Activated naive CD4-positive, alpha-beta T cell treated with Interleukin-2 at 50 U/mL for 16 hours (primary cell): Measurements from ENCODE around the gene FBXW11.
"Not testable (repeated sequence)": the region's sequence is repeated elsewhere in the genome, so short reads cannot be mapped to it uniquely, and the experiment has no call there.

Source experiments
- DNase-seq: peaks from one replicate; pipeline ENCODE4 v3.0.0-alpha.2; 2020

FBXW11 gene

DNA sequence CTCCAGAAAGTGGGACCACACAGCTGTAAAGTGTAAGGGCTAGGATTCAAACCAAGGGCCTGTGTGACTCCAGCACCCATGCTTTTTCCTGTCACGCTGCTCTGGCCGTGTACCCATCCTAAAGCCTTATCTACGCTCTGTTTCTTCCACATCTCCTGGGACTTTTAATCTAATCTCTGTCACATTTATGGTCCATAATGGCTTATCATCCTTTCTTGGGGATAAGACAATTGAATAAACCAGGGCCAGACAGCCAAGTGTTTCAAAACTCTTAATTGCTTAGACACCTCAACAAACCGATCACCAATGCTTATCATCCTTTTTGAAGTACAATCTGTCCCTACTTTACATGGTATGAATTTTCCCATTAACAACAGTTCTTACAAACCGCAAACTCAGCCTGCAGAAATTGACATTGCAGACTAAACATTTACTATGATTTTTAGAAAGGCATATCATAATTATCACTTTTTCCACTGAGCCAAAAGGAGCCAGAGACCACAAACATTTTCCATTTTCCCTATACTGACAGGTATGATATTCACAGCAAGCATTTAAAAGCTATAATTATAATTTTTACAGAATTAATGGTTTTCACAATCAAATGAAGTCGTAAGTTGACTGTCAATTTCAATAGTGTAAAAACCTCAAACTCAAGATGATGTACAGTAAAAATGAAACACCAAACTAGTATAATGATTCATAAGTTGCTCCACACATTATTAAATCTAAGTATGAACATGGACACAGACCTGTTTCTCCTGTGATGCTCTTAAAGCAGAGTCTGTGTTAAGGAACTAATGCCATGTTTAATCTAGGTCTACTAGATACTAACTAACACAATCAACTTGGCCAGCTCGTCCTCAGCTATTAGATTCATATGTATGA, 99.5 kb downstream of the FBXW11 start:
- DNase-seq, result no peak

DNA sequence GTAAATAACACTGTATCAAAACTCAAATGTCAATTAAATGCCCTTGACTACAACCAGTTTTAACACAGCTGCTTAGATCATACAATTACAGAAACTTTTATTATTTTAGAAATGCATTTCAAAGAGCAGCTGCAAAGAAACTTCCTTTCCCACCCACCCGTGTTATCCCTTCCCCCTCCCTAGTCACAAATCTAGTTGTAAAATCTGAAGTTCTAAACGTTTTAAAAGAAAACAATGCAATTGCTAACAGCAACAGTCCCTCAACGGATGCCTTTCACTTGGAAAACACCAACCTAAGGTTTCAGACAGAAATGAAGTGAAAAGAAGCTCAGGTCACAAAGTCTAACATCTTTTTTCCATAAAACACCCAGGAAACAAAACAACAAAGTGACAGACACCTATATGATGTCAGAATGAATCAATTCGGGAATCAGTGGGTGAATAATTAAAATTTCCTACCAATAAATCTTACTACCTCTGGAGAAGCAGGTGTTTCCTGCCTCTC, 100.3 kb downstream of the FBXW11 start:
- DNase-seq, result no peak

DNA sequence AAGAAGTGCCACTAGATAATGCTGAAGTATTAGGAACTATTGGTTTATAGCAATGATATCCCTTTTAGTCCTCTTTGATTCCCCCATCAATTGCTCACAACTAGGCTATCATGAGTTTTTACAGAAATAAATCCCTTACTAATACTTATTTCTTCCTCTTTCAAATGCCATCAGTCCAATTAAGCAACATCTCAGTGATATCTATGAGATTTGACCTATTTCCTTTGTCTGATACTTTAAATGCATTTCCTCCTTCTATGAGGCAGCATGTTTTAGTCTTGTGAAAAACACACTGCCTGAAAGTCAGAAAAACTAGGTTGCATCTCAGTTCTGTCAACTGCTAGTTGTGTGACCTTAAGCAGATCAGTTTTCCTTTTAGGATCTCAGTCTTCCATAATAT, 101.6 kb downstream of the FBXW11 start:
- no peak for DNase-seq

GRCh38 chr5:171901764-171902163, 104.7 kb downstream of the FBXW11 start:
- DNase-seq, result no peak

GRCh38 chr5:171899792-171900191, 106.6 kb downstream of the FBXW11 start:
- no peak for DNase-seq

DNA sequence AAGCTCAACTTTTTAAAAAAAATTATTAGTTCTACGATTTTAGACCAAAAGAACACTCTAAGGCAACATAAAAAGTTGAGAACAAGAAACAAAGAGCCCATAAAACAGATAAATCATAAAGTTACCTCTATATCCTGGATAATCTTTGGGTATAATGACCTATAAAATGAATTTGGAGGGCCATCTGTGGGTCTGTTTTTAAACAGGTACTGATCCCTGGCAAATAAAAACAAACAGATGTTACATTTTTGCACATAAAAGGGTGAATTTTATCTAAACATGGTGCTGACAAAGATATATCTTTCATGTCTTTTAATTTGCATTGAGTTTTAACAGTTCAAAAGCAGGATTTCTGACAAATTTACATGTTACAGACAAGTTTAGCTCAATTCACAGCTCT, 107.6 kb downstream of the FBXW11 start:
- DNase-seq, result no peak

DNA sequence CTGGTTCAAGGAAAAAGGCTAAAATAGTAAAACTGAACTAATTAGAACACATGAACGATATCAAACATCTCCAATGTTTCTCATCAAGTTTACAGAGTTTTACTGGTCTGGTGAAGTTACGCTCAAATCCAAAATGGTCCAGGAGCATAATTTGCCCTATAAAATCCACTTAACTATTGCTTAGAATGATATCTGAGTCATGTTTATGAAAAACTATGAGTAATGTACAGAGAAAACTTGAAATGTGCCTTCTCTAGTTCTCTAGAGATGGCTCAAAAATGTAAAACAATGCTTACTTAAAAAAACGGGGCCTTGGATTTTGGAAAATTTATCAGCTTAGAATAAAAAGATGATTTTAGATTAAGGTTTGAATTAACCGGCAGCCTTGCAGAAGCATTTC, 108.1 kb downstream of the FBXW11 start:
- DNase-seq, result no peak

DNA sequence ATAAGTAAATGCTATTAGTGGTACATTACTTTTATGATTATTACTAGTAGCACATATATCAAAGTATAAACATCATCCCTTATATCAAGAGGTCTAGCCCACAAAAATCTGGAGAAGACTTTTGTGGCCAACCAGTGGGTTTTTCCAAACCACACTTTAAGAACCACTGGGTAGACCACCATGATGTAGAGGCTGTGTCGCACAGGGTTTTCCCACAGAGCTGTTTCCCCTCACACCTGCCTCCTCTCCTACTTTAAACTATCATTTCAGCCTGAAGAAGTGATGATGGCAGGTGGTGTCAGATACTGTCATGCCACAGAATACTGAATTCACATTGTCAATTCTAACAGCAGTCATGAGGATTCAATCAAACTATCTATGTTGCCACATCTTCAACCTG, 109.2 kb downstream of the FBXW11 start:
- no peak for DNase-seq

DNA sequence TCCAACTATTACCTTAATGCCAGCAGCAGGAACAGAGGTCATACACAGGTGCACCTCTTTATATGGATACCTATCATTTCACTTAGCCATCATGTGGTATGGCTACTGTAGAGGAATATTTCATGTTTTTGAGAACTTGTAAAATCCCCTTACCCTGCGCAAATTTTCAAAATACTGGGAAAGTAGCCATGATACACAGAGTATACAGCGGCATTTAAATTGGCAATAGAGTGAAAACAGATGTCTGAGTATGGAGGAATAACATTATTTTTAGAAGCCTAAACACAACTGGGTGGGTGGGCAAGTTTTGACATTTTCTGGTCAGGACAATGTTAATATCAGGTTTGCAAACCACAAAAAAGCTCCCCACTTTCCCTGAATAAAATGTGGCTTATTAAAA, 111.4 kb downstream of the FBXW11 start:
- no peak for DNase-seq

DNA sequence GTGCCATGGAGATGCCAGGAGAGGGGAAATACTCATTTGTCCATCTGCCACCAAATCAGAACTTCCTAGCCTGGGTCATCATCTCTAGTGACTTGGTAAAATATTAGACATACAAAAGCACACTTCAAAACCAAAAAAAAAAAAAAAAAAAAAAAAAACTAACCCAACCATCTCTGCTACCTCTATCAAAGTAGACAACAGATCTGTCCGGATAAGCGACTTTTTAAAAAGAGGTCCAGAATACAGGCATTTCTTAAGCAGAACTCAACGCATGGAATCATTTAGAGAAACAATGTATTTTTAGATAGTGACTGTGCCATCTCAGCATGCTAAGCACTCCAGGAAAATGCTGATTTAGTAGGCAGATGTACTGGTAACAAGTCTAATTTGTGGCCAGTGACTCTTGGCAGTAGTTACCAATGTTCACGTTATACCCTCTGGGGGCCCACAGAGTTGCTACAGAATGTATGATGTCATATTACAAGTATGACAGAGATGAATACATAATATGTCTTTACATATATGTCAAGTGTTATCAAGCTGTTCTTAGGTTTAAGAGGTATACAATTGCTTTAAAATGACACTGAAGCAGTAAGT, 113.0 kb downstream of the FBXW11 start:
- DNase-seq, result no peak

- no peak for DNase-seq
Observed at GRCh38 chr5:171891595-171891994, 114.8 kb downstream of the FBXW11 start.

GRCh38 chr5:171891150-171891549, 115.3 kb downstream of the FBXW11 start:
- no peak for DNase-seq

- no peak for DNase-seq
Observed at GRCh38 chr5:171888051-171888481, 118.4 kb downstream of the FBXW11 start.

DNA sequence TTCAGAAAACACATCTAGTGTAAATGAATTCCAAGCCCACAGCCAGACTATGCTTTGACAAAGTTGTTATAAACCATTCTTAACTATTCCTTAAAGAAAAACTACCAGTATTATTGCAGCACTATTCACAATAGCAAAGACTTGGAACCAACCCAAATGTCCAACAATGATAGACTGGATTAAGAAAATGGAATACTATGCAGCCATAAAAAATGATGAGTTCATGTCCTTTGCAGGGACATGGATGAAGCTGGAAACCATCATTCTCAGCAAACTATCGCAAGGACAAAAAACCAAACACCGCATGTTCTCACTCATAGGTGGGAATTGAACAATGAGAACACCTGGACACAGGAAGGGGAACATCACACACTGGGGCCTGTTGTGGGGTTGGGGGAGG, 120.4 kb downstream of the FBXW11 start:
- DNase-seq, result not testable (repeated sequence)

GRCh38 chr5:171882118-171882517, 124.3 kb downstream of the FBXW11 start:
- peak; percentile 36 for DNase-seq

DNA sequence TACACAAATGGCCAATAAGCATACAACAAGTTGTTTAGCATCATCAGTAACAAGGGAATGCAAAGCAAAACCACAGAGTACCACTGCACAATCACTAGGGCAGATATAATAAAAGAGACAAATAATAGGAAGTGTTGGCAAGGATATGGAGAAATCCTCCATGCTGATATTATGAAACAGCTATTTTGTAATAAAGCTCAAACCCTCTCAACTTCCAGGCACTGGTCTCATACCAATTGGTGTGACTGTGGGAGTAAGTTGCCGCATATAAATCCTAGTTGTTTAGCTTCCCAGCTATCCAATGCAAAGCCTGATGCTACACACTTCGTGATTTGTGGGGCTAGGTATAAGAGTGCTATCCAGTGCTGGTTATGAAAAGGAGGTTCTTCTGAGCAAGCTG, 132.2 kb downstream of the FBXW11 start:
- DNase-seq, result no peak

- DNase-seq, result no peak
Observed at GRCh38 chr5:171872666-171873065, 133.8 kb downstream of the FBXW11 start.

DNA sequence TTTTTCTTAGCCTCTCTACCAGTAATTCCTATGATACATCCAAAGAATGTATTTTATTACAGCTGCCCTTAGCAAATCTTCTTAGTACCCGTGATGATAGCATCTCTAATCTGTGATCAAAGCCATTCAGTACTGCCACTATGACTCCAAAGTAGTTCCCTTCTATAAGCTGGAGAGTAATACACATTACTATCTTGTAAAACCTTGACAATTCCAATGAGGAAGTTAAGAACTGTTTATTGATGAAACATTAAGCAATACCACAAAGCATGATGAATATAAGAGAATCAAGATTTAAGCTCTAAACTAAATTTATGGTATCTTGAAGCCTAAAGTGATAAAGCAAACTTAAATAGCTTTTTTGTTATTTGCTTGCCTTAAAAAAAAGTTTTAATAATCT, 134.7 kb downstream of the FBXW11 start:
- no peak for DNase-seq

GRCh38 chr5:171869956-171870355, 136.5 kb downstream of the FBXW11 start:
- DNase-seq, result no peak

DNA sequence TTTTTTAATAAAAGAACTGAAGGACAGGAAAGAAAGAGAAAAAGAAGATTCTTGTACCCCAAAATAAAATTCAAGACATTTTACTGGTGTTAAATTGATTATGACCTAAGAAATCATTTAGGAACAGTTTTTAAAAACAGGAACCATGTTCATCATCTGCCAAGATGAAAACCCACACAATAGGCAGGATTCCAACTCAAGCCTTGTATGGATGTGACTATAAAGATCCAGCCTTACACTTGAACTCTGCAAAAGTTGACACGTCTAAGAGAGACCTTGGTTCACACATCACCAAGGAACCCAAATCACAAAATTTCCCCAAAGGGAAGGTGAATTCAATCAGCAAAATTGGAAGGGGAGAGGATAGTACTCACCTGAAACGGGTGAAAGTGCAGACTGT, 138.2 kb downstream of the FBXW11 start:
- no peak for DNase-seq

GRCh38 chr5:171867786-171868185, 138.7 kb downstream of the FBXW11 start:
- DNase-seq, result no peak

- DNase-seq, result no peak
Observed at GRCh38 chr5:171865471-171865870, 141.0 kb downstream of the FBXW11 start.

DNA sequence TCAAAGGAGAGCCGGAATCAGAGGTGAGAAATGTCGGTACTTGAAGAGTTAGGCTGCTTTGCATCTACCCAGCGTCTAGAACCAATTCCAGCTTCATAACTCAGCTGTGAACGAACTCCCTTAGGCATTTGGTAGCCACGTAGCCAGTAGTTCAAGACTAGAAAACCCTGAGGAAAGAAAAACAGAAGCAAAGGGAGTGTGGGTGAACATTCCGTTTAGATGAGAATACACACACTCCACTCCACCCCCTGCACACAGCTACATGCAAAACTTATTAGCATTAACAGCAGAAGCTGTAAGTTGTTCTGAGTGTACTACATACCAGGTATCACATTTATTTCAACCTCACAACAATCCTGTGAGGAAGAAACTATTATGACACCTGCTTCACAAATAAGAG, 142.5 kb downstream of the FBXW11 start:
- DNase-seq, result no peak

GRCh38 chr5:171862624-171863023, 143.8 kb downstream of the FBXW11 start:
- DNase-seq, result no peak
